Esophagus muscularis mucosa (tissue), 4 donors: Measurements from ENCODE around the gene SIGLEC15. TPM values are rescaled to one million over a fixed set of nuclear protein-coding genes. Genes with fewer than 3 reads are reported as not detected.

Experiments used
- DNase-seq: peaks from one replicate; pipeline ENCODE4 v3.0.0-alpha.2; 2017; ENCODE audit errors: extremely low spot score
- H3K27ac ChIP-seq, 4 donors: fragments of 200-600 bp; sonication (generic); replicated peaks in 1 of 4; 1 replicate in 3 of 4; 2 replicates in 1 of 4; pipeline ENCODE4 v1.5.1; 2016 to 2019; ENCODE audit warnings: mild to moderate bottlenecking in 1 of 4
- H3K27me3 ChIP-seq, 4 donors: fragments of 200-600 bp; sonication (generic); one replicate each; pipeline versions ENCODE4 v1.5.1 to v1.6.0; 2016 to 2019
- H3K36me3 ChIP-seq, 4 donors: fragments of 200-600 bp; sonication (generic); one replicate each; pipeline ENCODE4 v1.5.1; 2016 to 2019
- H3K4me1 ChIP-seq, 4 donors: fragments of 200-600 bp; sonication (generic); one replicate each; pipeline ENCODE4 v1.5.1; 2016 to 2019
- H3K4me3 ChIP-seq, 4 donors: fragments of 200-600 bp; sonication (generic); 1 replicate in 2 of 4; 2 replicates in 2 of 4; pipeline ENCODE4 v1.5.1; 2016 to 2019; ENCODE audit warnings: mild to moderate bottlenecking in 4 of 4, moderate library complexity in 1 of 4
- H3K9me3 ChIP-seq, 4 donors: fragments of 200-600 bp; sonication (generic); 1 replicate in 3 of 4; 2 replicates in 1 of 4; pipeline ENCODE4 v1.5.1; 2016 to 2019
- CTCF ChIP-seq, 3 experiments: fragments of 200-600 bp in 2 of 3; fragments of 450-650 bp in 1 of 3; sonication (generic) in 2 of 3; IDR thresholded peaks; one replicate each; pipeline ENCODE4 v1.5.1; 2017 to 2019; ENCODE audit warnings: antibody characterized with exemption in 3 of 3, mild to moderate bottlenecking in 2 of 3, moderate library complexity in 1 of 3
- EP300 ChIP-seq: sonication (generic); formaldehyde crosslinking; IDR thresholded peaks from one replicate; pipeline ENCODE4 v1.6.1; 2017; ENCODE audit warnings: antibody characterized with exemption
- POLR2A ChIP-seq: fragments of 450-650 bp; IDR thresholded peaks from one replicate; pipeline ENCODE4 v1.6.1; 2017; ENCODE audit warnings: antibody characterized with exemption, moderate library complexity, mild to moderate bottlenecking, low read depth
- POLR2AphosphoS5 ChIP-seq, 2 donors: sonication (generic); formaldehyde crosslinking; IDR thresholded peaks; one replicate each; pipeline ENCODE4 v1.6.1; 2017; ENCODE audit warnings: antibody characterized with exemption in 2 of 2
- WGBS: methylation state at CpG from one replicate; pipeline ENCODE4 v1.1.5; 2018; 5-methylcytosine and 5-hydroxymethylcytosine counted together
- intact Hi-C: fragments of 100-400 bp; cut with DNase I; formaldehyde crosslinking; loops from one replicate; pipeline ENCODE4 v1.15.1; 2023
- total RNA-seq, 4 donors: library from RNA; depleted of rRNA; stranded (reverse); fragments of >200 nt; gene quantifications; one replicate each; pipeline versions ENCODE4 v1.1.0 to v1.2.1, GENCODE V29; 2016

The SIGLEC15 gene
- total RNA-seq, result under 1 TPM in 1 of 4 donors, not detected in 3; 0.17 TPM

- TF ChIP-seq EP300 (no peak), POLR2AphosphoS5 (IDR thresholded peaks at IDR 0.05) (no peak), POLR2A (no peak), CTCF (IDR thresholded peaks at IDR 0.05) (no peak)
- Histone ChIP-seq H3K27ac (no peak within 1 kb of the TSS), H3K27me3 (peaks cover 0 to 14% (median 0%) of the 10 kb centered on the region in 4 donors), H3K36me3 (no peaks in the 10 kb centered on the region), H3K4me3 (no peak within 1 kb of the TSS), H3K9me3 (no peaks in the 10 kb centered on the region), H3K4me1 (peaks cover 10 to 20% (median 18%) of the 10 kb centered on the region in 4 donors)
- WGBS, result 38% methylated on average over 3 of the region's 12 CpGs
- intact Hi-C loops, result no loop called here
- peak; percentile 89 for DNase-seq
Observed at GRCh38 chr18:45825258-45826044, at the start of gene SIGLEC15. Gene SIGLEC15 (plus strand): TSS chr18:45825675. CDS start chr18:45825729, 54 bp downstream.

GRCh38 chr18:45775743-45776142 lies 49.7 kb upstream of the SIGLEC15 start:
- no peaks in the 10 kb centered on the region for H3K36me3 ChIP-seq
- DNase-seq, result no peak
- H3K27me3 ChIP-seq, result peaks cover 0 to 17% (median 0%) of the 10 kb centered on the region in 4 donors
- peak overlapping the region; percentile 63 to 78 (median 68) for H3K4me3 ChIP-seq
- no peaks in the 10 kb centered on the region for H3K9me3 ChIP-seq
- TF ChIP-seq EP300 (no peak), CTCF (IDR thresholded peaks at IDR 0.05) (no peak), POLR2AphosphoS5 (IDR thresholded peaks at IDR 0.05) (no peak), POLR2A (no peak)
- peaks cover 6 to 13% (median 8%) of the 10 kb centered on the region in 4 donors for H3K4me1 ChIP-seq
- peak overlapping the region; percentile 68 to 78 (median 73) for H3K27ac ChIP-seq
- WGBS, result 36% methylated on average over 8 of the region's 8 CpGs
- intact Hi-C loops, result no loop called here

- no peak overlapping the region for H3K27ac ChIP-seq
- 72% methylated on average over 1 of the region's 1 CpG for WGBS
- TF ChIP-seq POLR2A (no peak), EP300 (no peak), CTCF (IDR thresholded peaks at IDR 0.05) (no peak), POLR2AphosphoS5 (IDR thresholded peaks at IDR 0.05) (no peak)
- H3K4me1 ChIP-seq, result peaks cover 6 to 13% (median 8%) of the 10 kb centered on the region in 4 donors
- no peaks in the 10 kb centered on the region for H3K9me3 ChIP-seq
- peaks cover 0 to 11% (median 0%) of the 10 kb centered on the region in 4 donors for H3K27me3 ChIP-seq
- H3K4me3 ChIP-seq, result no peak overlapping the region
- no peak for DNase-seq
- intact Hi-C loops, result no loop called here
- H3K36me3 ChIP-seq, result no peaks in the 10 kb centered on the region
Observed at GRCh38 chr18:45777393-45777792, 48.1 kb upstream of the SIGLEC15 start.

GRCh38 chr18:45780568-45780967 lies 44.9 kb upstream of the SIGLEC15 start:
- WGBS, result 37% methylated on average over 2 of the region's 2 CpGs
- peaks cover 8 to 16% (median 10%) of the 10 kb centered on the region in 4 donors for H3K4me1 ChIP-seq
- no peak for DNase-seq
- H3K36me3 ChIP-seq, result no peaks in the 10 kb centered on the region
- no peak overlapping the region for H3K27ac ChIP-seq
- no peaks in the 10 kb centered on the region for H3K27me3 ChIP-seq
- intact Hi-C loops, result no loop called here
- no peaks in the 10 kb centered on the region for H3K9me3 ChIP-seq
- no peak for TF ChIP-seq CTCF (IDR thresholded peaks at IDR 0.05)
- TF ChIP-seq POLR2AphosphoS5 (IDR thresholded peaks at IDR 0.05), result no peak
- no peak for TF ChIP-seq EP300
- TF ChIP-seq POLR2A, result no peak
- no peak overlapping the region for H3K4me3 ChIP-seq
